Progenitor cell of endocrine pancreas (in vitro differentiated cells): ENCODE results near the gene ATP10B. TPM values are rescaled to one million over a fixed set of nuclear protein-coding genes. Genes with fewer than 3 reads are reported as not detected.
"Not testable (repeated sequence)": the region's sequence is repeated elsewhere in the genome, so short reads cannot be mapped to it uniquely, and the experiment has no call there.

Source experiments
- DNase-seq: peaks from one replicate; pipeline ENCODE4 v3.0.0; 2021; ENCODE audit warnings: low spot score; ENCODE audit not compliant: unreplicated experiment
- H3K27ac Mint-ChIP-seq: 2 replicates; pipeline ENCODE4 v1.8.0; 2021; ENCODE audit warnings: mild to moderate bottlenecking, moderate library complexity, mixed read lengths
- H3K27me3 Mint-ChIP-seq: 2 replicates; pipeline ENCODE4 v1.8.0; 2021; ENCODE audit warnings: mixed read lengths
- H3K36me3 Mint-ChIP-seq: 2 replicates; pipeline ENCODE4 v1.8.0; 2022; ENCODE audit warnings: mixed read lengths; ENCODE audit not compliant: insufficient read depth
- H3K4me1 Mint-ChIP-seq: 2 replicates; pipeline ENCODE4 v1.8.0; 2021; ENCODE audit warnings: low read depth, mixed read lengths
- H3K4me3 Mint-ChIP-seq: 2 replicates; pipeline ENCODE4 v1.8.0; 2021; ENCODE audit warnings: low read depth, mild to moderate bottlenecking, moderate library complexity, mixed read lengths
- H3K9me3 Mint-ChIP-seq: 2 replicates; pipeline ENCODE4 v1.8.0; 2021; ENCODE audit warnings: low read depth, mixed read lengths
- long read RNA-seq: library from polyadenylated mRNA; unstranded; transcript quantifications from one replicate; pipeline ENCODE4 v2.0.0, GENCODE V29; 2020
- total RNA-seq: library from RNA; stranded (reverse); gene quantifications from 2 replicates; pipeline ENCODE4 v1.2.1, GENCODE V29; 2021
- TF ChIP-seq, protein P1 (sequence below): fragments of 200-600 bp; sonication (generic); IDR thresholded peaks from one replicate; pipeline ENCODE4 v1.5.0; 2021; ENCODE audit warnings: antibody characterized with exemption, mild to moderate bottlenecking; ENCODE audit not compliant: unreplicated experiment

ATP10B gene, protein sequence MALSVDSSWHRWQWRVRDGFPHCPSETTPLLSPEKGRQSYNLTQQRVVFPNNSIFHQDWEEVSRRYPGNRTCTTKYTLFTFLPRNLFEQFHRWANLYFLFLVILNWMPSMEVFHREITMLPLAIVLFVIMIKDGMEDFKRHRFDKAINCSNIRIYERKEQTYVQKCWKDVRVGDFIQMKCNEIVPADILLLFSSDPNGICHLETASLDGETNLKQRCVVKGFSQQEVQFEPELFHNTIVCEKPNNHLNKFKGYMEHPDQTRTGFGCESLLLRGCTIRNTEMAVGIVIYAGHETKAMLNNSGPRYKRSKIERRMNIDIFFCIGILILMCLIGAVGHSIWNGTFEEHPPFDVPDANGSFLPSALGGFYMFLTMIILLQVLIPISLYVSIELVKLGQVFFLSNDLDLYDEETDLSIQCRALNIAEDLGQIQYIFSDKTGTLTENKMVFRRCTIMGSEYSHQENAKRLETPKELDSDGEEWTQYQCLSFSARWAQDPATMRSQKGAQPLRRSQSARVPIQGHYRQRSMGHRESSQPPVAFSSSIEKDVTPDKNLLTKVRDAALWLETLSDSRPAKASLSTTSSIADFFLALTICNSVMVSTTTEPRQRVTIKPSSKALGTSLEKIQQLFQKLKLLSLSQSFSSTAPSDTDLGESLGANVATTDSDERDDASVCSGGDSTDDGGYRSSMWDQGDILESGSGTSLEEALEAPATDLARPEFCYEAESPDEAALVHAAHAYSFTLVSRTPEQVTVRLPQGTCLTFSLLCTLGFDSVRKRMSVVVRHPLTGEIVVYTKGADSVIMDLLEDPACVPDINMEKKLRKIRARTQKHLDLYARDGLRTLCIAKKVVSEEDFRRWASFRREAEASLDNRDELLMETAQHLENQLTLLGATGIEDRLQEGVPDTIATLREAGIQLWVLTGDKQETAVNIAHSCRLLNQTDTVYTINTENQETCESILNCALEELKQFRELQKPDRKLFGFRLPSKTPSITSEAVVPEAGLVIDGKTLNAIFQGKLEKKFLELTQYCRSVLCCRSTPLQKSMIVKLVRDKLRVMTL (N-terminal part only)
- total RNA-seq, result 1.6 and 1.7 TPM in 2 replicates
- long read RNA-seq, partial matches to known transcripts, result 0 of 4 reads
- long read RNA-seq, other reads (novel, unspliced or antisense), result 4 of 4 reads

GRCh38 chr5:160852049-160852448 is at the start of gene ATP10B:
ATP10B (minus strand) TSS chr5:160852211; CDS start chr5:160688074, 164,137 bp downstream.
- no peak for DNase-seq
- no peaks in the 10 kb centered on the region for H3K27me3 Mint-ChIP-seq
- H3K36me3 Mint-ChIP-seq, result no peaks in the 10 kb centered on the region
- TF ChIP-seq, protein P1, sequence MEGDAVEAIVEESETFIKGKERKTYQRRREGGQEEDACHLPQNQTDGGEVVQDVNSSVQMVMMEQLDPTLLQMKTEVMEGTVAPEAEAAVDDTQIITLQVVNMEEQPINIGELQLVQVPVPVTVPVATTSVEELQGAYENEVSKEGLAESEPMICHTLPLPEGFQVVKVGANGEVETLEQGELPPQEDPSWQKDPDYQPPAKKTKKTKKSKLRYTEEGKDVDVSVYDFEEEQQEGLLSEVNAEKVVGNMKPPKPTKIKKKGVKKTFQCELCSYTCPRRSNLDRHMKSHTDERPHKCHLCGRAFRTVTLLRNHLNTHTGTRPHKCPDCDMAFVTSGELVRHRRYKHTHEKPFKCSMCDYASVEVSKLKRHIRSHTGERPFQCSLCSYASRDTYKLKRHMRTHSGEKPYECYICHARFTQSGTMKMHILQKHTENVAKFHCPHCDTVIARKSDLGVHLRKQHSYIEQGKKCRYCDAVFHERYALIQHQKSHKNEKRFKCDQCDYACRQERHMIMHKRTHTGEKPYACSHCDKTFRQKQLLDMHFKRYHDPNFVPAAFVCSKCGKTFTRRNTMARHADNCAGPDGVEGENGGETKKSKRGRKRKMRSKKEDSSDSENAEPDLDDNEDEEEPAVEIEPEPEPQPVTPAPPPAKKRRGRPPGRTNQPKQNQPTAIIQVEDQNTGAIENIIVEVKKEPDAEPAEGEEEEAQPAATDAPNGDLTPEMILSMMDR, result no peak
- H3K4me1 Mint-ChIP-seq, result no peaks in the 10 kb centered on the region
- peaks cover 3% of the 10 kb centered on the region for H3K9me3 Mint-ChIP-seq
- H3K4me3 Mint-ChIP-seq, result no peak within 1 kb of the TSS
- no peak within 1 kb of the TSS for H3K27ac Mint-ChIP-seq

DNA sequence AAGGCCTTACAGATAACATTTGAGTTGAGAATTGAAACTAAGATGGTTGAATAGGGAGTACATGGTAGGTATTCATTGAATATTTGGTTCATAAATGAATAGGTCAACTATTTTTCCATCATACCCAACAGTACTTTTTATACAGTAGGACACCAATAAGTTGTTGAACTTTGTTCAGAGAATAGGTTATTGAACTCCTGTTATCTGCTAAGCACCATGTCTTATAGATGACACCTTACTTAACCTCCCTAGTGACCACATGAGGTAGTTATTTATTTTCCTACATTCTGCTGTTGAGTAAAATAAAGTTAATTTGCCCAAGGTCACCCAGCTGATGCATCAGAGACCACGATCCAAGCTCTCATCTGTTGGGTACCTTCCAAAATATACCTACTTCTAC is 49.6 kb upstream of the ATP10B start:
- H3K27ac Mint-ChIP-seq, result no peak overlapping the region
- H3K36me3 Mint-ChIP-seq, result peaks cover 5% of the 10 kb centered on the region
- no peaks in the 10 kb centered on the region for H3K27me3 Mint-ChIP-seq
- H3K4me1 Mint-ChIP-seq, result peaks cover 25% of the 10 kb centered on the region
- TF ChIP-seq, protein P1, result no peak
- DNase-seq, result no peak
- H3K9me3 Mint-ChIP-seq, result peaks cover 9% of the 10 kb centered on the region
- no peak overlapping the region for H3K4me3 Mint-ChIP-seq

DNA sequence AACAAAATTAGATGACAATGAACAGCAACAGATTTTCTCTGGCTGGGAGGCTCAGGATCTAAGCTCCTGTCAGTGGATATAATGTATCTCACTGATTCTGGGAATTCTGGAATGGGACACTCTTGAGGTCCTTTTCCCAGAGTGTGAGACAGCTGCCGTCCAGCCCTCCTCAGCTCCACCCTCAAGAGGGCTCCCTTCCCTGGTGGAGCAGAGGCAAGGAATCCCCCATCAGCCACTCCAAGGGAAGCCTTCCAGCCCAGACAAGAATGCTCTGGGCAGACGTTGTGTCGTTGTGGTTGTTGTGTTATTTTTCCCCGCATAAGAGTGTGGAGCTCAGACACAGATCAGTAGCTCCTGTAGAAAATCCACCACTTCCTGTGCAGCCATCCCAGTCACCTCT is 47.7 kb upstream of the ATP10B start:
- TF ChIP-seq, protein P1, result no peak
- peaks cover 10% of the 10 kb centered on the region for H3K36me3 Mint-ChIP-seq
- no peak for DNase-seq
- peaks cover 23% of the 10 kb centered on the region for H3K9me3 Mint-ChIP-seq
- H3K27me3 Mint-ChIP-seq, result no peaks in the 10 kb centered on the region
- no peak overlapping the region for H3K4me3 Mint-ChIP-seq
- H3K27ac Mint-ChIP-seq, result no peak overlapping the region
- H3K4me1 Mint-ChIP-seq, result peaks cover 12% of the 10 kb centered on the region

- H3K27ac Mint-ChIP-seq, DNase-seq, H3K4me3 Mint-ChIP-seq, H3K27me3 Mint-ChIP-seq, H3K4me1 Mint-ChIP-seq: not testable (repeated sequence)
- H3K36me3 Mint-ChIP-seq, result peaks cover 18% of the 10 kb centered on the region
- H3K9me3 Mint-ChIP-seq, result peaks cover 37% of the 10 kb centered on the region
Measured at GRCh38 chr5:160893180-160893964, 41.4 kb upstream of the ATP10B start.

DNA sequence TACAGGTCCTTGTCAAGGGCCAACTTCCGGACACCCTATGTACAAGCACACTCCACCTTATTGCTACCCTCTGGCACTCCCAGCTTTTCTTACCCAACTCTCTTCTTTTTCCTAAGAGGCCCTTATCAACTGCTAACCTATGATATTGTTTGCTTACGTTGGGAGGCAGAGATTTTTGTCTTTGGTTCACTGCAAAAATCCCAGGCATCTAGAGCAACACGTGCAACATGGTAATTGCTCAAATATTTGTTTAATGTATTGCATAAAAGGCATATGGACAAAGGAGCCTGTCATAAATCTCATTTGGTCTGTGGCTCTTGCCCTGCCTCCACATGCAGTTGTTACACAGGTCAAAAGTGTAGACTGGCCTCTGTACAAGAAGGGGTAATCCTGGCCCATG is 35.8 kb upstream of the ATP10B start:
- Mint-ChIP-seq H3K4me1 (peaks cover 15% of the 10 kb centered on the region), H3K27me3 (no peaks in the 10 kb centered on the region), H3K9me3 (peaks cover 3% of the 10 kb centered on the region), H3K36me3 (peaks cover 4% of the 10 kb centered on the region), H3K27ac (peak overlapping the region; percentile 14), H3K4me3 (no peak overlapping the region)
- DNase-seq, result no peak
- TF ChIP-seq, protein P1, result no peak

DNA sequence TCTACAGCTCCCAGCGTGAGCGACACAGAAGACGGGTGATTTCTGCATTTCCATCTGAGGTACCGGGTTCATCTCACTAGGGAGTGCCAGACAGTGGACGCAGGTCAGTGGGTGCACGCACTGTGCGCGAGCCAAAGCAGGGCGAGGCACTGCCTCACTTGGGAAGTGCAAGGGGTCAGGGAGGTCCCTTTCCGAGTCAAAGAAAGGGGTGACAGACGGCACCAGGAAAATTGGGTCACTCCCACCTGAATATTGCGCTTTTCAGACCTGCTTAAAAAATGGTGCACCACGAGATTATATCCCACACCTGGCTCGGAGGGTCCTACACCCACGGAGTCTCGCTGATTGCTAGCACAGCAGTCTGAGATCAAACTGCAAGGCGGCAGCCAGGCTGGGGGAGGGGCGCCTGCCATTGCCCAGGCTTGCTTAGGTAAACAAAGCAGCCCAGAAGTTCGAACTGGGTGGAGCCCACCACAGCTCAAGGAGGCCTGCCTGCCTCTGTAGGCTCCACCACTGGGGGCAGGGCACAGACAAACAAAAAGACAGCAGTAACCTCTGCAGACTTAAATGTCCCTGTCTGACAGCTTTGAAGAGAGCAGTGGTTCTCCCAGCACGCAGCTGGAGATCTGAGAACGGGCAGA is 21.7 kb upstream of the ATP10B start:
- not testable (repeated sequence) for DNase-seq, H3K27me3 Mint-ChIP-seq
- Mint-ChIP-seq H3K36me3 (peaks cover 11% of the 10 kb centered on the region), H3K4me1 (peaks cover 12% of the 10 kb centered on the region), H3K9me3 (peaks cover 16% of the 10 kb centered on the region), H3K4me3 (peak overlapping the region; percentile 73), H3K27ac (peak overlapping the region; percentile 18)
